HUDEP-2 (cell line): ENCODE data around the gene PRTG.
"Not testable (repeated sequence)": the region's sequence is repeated elsewhere in the genome, so short reads cannot be mapped to it uniquely, and the experiment has no call there.

Experiments
- DNase-seq, 76 experiments: peaks; one replicate each; lab custom pipeline; 2025; ENCODE audit not compliant: unreplicated experiment in 76 of 76; lab: John Stamatoyannopoulos, UW

The PRTG gene

GRCh38 chr15:55707518-55707917 is 35.4 kb downstream of the PRTG start:
- no peak for DNase-seq

GRCh38 chr15:55703873-55704301 is 39.1 kb downstream of the PRTG start:
- DNase-seq = no peak

GRCh38 chr15:55700876-55701275 is 42.1 kb downstream of the PRTG start:
- DNase-seq = no peak

- DNase-seq = no peak
Observed at GRCh38 chr15:55698653-55699052, 44.3 kb downstream of the PRTG start.

DNA sequence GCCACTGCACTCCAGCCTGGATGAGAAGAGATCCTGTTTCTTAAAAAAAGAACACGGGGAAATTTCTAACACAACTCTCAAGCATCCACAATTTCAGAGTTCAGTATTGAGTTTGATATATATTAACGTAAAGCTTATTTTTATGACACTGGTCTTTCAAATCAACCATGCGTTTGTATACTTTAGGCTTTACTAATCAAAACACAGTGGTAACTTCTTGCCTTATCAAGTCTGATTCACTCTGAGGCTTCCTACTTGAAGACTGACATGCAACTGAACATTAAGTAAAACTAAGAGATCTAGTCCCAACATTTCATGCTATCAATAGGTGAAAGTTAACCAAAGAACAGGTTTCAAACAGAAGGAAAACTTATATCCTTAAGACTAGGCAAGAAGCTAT is 46.7 kb downstream of the PRTG start:
- DNase-seq = no peak

GRCh38 chr15:55695432-55695831 is 47.5 kb downstream of the PRTG start:
- DNase-seq = no peak

DNA sequence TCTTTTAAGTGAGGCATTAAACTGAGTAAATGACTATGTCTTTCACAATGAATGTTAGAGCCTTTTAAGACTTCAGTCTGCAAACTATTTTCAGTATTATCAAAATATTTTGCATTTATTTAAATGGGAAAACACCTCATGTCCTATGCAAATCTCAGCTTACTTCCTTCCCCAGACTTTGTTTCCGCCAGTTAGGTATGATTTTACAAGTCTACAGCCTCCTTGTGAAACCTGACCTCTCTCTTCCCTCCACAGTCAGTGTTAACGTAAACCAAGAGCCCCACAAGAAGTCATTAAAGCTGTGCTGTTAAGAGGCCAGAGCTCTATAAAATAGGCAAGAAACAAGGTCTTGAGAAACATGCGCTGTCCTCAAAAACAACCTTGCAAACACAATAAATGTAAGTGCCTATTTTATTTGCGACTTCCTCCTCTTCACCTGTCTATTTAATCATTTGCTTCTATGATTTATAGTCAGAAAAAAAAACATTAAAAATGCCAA is 48.3 kb downstream of the PRTG start:
- no peak for DNase-seq

DNA sequence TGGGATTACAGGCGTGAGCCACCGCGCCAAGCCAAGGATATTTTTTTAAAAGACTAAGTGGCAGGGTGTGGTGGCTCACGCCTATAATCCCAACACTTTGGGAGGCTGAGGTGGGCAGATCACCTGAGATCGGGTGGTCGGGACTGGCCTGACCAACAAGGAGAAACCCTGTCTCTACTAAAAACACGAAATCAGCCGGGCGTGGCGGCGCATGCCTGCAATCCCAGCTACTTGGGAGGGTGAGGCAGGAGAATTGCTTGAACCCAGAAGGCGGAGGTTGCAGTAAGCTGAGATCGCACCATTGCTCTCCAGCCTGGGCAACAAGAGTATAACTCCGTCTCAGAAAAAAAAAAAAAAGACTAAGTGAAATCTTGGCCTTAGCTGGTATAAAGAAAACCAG is 49.8 kb downstream of the PRTG start:
- not testable (repeated sequence) for DNase-seq

DNA sequence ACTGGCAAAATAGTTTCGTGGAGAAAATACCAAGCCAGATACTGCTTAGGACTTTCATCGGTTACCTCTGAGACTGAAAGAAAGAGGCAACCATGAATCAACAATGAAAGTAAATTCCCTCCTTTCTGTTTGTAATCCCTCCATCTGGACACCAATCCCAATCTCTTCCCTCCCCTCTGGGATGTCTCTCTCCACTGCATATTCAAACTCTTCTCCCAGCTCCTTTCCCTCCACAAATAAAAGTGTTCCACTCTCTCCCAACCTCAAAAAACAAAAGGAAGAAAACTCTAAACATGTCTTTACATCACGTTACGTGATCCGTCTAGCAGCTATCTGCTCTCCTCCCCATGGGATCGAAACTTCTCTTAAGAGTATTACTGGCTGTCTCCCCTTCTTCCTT is 55.2 kb downstream of the PRTG start:
- no peak for DNase-seq

GRCh38 chr15:55685286-55685685 is 57.7 kb downstream of the PRTG start:
- no peak for DNase-seq

GRCh38 chr15:55683376-55683775 is 59.6 kb downstream of the PRTG start:
- no peak for DNase-seq

- no peak for DNase-seq
Observed at GRCh38 chr15:55681631-55682030, 61.3 kb downstream of the PRTG start.

- no peak for DNase-seq
Observed at GRCh38 chr15:55676507-55676906, 66.4 kb downstream of the PRTG start.

- no peak for DNase-seq
Observed at GRCh38 chr15:55673287-55673686, 69.7 kb downstream of the PRTG start.

GRCh38 chr15:55669270-55669669 is 73.7 kb downstream of the PRTG start:
- no peak for DNase-seq

DNA sequence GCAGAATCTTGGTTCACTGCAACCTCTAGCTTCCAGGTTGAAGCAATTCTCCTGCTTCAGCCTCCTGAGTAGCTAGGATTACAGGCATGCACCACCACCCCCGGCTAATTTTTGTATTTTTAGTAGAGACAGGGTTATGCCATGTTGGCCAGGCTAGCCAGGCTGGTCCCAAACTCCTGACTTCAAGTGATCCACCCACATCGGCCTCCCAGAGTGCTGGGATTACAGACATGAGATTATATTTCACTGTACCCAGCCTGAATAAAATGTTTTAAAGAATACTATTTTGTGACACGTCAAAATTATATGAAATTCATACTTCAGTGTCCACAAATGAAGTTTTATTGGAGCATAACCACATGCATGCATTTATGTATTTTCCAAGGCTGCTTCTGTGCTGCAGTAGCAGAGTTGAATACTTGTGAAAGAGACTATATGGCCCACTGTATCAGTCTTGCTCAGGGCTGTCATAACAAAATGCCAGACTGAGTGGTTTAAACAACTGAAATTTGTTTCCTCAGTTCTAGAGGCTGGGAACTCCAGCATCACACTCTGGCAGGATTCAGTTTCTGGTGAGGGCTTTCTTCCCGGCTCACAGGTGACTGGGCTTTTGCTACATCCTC is 77.2 kb downstream of the PRTG start:
- DNase-seq = no peak

- no peak for DNase-seq
Observed at GRCh38 chr15:55661428-55661827, 81.5 kb downstream of the PRTG start.

DNA sequence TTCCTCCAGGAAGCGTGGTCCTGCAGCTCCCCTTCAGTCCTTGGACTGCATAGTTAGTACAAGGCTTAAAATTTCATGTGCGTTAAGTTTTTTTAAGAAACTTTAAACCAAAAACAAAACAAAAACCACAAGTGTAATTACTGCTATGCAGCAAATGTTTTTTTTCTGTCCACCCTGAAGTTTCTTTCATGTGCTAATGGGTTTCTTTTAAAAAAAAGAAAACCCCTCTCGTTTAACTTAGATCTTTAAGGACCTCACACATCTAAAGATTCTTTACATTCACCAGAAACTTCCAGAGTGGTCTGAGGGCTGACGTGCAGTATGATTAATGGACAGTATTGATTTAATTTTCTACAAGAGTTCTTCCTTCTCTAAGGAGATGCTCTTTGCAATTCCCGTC is 82.8 kb downstream of the PRTG start:
- DNase-seq = no peak

- DNase-seq = no peak
Observed at GRCh38 chr15:55659481-55659880, 83.5 kb downstream of the PRTG start.

GRCh38 chr15:55658886-55659285 is 84.1 kb downstream of the PRTG start:
- no peak for DNase-seq

DNA sequence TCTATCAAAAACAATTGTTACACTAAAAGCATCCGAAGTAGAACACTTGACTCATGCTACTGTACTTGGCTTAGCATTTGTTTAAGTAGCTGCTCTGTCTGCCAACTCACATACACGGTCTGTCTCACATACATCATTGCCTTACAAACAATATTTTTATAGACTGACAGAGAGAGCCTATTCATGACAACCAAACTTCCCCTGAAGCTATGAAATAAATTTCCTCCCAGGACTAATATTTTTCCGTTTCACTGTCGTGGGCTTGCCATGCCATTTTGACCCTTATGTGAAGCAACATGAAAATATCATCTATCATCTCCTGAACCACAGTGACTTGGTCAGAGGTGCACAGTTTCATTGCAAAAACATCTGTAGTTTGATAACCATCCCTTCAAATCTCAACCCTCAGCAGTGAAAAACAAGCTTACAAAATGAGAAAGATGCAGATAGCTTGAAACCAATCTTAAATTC is 88.4 kb downstream of the PRTG start:
- no peak for DNase-seq

DNA sequence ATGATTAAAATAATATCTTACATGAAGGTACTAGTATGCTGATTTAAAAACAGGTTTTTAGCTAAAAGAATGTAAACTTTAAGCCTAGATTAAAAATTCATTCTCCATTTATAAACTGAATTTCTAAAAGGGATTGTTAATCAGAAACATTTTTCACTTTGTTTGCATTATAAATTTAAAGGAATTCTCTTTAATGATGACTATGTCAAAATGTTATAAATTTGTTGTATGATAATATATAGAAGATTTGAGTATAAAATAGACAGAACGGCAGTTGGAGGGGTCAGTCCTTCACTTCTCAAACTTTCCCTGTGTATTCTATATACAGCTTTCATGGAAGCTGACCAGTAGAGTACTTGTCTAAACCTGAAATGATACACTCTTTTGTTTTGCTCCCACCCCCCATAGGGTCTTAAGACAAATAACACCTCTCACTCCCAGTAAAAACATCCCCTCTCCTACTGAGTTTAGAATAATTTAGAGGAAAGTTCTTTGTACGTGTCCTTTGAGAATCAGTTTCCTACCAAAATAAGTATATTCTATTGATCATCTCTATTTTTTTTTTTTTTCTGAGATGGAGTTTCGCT is 90.0 kb downstream of the PRTG start:
- DNase-seq = no peak

- no peak for DNase-seq
Observed at GRCh38 chr15:55652359-55652758, 90.6 kb downstream of the PRTG start.
